ENCODE measurements around the gene CAMTA2.

CAMTA2 gene

DNA sequence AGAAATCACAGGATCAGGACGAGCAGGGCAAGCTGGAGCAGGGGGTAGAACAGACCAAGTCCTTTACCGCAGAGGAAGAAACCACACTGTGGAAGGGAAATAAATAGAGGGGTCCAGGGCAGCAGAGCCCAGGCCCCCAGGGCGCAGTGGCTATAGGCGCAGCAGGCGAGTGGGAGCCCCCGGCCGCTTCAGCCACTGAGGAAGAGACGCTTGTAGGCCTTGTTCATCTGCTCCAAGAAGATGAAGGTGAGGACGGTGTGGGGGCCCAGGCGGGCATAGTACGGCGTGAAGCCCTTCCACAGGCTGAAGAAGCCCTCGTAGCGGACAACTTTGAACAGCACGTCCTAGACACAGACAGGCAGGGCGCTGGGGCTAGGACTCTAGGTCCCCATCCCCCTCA, 49.9 kb downstream of the CAMTA2 start:
- no peak for DNase-seq (ENCODE audit: extremely low spot score)
- CTCF ChIA-PET = no interaction called here
- TF ChIP-seq FOXM1 (IDR thresholded peaks at IDR 0.05; ENCODE audit: borderline replicate concordance) (no peak), FOXA1 (IDR thresholded peaks at IDR 0.05) (no peak), HDGF (IDR thresholded peaks at IDR 0.05; ENCODE audit: borderline replicate concordance) (no peak), CTBP1 (IDR thresholded peaks at IDR 0.05; ENCODE audit: borderline replicate concordance) (no peak), ELF4 (IDR thresholded peaks at IDR 0.05) (no peak), BHLHE40 (IDR thresholded peaks at IDR 0.05; ENCODE audit: borderline replicate concordance) (no peak), L3MBTL2 (conservative IDR thresholded peaks at IDR 0.05) (no peak), LEF1 (IDR thresholded peaks at IDR 0.05; ENCODE audit: borderline replicate concordance) (no peak), ZNF384 (IDR thresholded peaks at IDR 0.05) (no peak), SP1 (IDR thresholded peaks at IDR 0.05) (no peak), NFRKB (IDR thresholded peaks at IDR 0.05) (no peak)
- POLR2A ChIA-PET = interaction anchor here (1.5 to 3.5 kb wide), 2 partner anchors 28 to 29 kb away, joined by 5 to 38 read pairs; no protein-coding TSS in a partner anchor

DNA sequence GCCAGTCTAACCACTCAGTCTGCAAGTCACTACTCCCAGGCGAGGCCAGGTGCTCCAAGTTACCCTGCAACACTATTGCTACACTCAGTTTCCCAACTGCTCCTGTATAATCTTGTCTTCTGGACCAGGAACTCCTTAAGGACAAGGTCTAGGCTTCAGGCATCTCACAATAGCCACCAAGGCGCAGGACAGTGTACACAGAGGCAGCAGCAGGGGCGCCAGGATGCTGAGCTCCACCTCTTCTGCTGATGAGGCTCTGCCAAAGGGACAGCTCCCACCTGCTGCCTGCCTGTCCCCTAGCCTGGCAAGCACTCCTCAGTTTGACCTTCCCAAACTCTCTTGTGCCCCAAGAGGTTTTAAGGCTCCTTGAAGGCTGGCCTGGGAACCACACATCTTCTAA, 51.0 kb downstream of the CAMTA2 start:
- TF ChIP-seq FOXK2 (IDR thresholded peaks at IDR 0.05) = no peak
- no peak for TF ChIP-seq CTBP1 (IDR thresholded peaks at IDR 0.05; ENCODE audit: borderline replicate concordance)
- no peak for TF ChIP-seq SP1 (IDR thresholded peaks at IDR 0.05)
- TF ChIP-seq ELF4 (IDR thresholded peaks at IDR 0.05) = no peak
- ChIA-PET POLR2A (interaction anchor here (1.1 to 1.5 kb wide), 3 partner anchors 12 to 27 kb away, joined by 3 to 6 read pairs (median 5); partner anchors contain the start of gene PFN1), CTCF (no interaction called here)
- no peak for DNase-seq (ENCODE audit: extremely low spot score)

DNA sequence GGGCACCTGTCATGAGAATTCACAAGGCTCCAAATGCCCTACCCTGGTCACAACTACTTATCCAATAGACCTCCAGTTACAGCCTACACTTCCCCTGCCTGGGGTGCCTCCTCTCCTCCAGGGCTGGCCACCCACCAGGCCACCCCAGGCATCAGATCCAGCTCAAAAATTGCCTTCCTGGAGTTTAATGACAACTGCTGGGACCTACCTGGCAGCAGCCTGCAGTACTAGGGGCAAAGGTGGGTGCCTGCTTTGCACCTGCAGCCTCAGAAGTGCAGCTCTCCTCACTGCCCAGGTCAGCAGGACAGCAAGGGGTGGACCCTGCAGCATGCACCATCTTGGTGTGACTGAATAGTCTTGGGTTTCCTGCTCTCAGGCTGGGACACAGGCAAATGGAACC, 51.8 kb downstream of the CAMTA2 start:
- TF ChIP-seq ARNT (IDR thresholded peaks at IDR 0.05) (no peak), HDGF (IDR thresholded peaks at IDR 0.05; ENCODE audit: borderline replicate concordance) (no peak), FOXK2 (IDR thresholded peaks at IDR 0.05) (no peak), FOXM1 (IDR thresholded peaks at IDR 0.05; ENCODE audit: borderline replicate concordance) (no peak), LEF1 (IDR thresholded peaks at IDR 0.05; ENCODE audit: borderline replicate concordance) (no peak), FOXA1 (IDR thresholded peaks at IDR 0.05) (no peak), SUZ12 (IDR thresholded peaks at IDR 0.05) (no peak), L3MBTL2 (conservative IDR thresholded peaks at IDR 0.05) (no peak), TARDBP (IDR thresholded peaks at IDR 0.05) (no peak), CTBP1 (IDR thresholded peaks at IDR 0.05; ENCODE audit: borderline replicate concordance) (no peak), ELF4 (IDR thresholded peaks at IDR 0.05) (no peak), ZNF384 (IDR thresholded peaks at IDR 0.05) (no peak), BHLHE40 (IDR thresholded peaks at IDR 0.05; ENCODE audit: borderline replicate concordance) (no peak), SP1 (IDR thresholded peaks at IDR 0.05) (no peak), NFRKB (IDR thresholded peaks at IDR 0.05) (no peak)
- TF ChIP-seq, protein P1, sequence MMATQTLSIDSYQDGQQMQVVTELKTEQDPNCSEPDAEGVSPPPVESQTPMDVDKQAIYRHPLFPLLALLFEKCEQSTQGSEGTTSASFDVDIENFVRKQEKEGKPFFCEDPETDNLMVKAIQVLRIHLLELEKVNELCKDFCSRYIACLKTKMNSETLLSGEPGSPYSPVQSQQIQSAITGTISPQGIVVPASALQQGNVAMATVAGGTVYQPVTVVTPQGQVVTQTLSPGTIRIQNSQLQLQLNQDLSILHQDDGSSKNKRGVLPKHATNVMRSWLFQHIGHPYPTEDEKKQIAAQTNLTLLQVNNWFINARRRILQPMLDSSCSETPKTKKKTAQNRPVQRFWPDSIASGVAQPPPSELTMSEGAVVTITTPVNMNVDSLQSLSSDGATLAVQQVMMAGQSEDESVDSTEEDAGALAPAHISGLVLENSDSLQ (IDR thresholded peaks at IDR 0.05) = no peak
- ChIA-PET POLR2A (interaction anchor here (1.4 kb wide), 1 partner anchor 13 kb away, joined by 6 read pairs; no protein-coding TSS in a partner anchor), CTCF (no interaction called here)
- DNase-seq (ENCODE audit: extremely low spot score) = no peak

DNA sequence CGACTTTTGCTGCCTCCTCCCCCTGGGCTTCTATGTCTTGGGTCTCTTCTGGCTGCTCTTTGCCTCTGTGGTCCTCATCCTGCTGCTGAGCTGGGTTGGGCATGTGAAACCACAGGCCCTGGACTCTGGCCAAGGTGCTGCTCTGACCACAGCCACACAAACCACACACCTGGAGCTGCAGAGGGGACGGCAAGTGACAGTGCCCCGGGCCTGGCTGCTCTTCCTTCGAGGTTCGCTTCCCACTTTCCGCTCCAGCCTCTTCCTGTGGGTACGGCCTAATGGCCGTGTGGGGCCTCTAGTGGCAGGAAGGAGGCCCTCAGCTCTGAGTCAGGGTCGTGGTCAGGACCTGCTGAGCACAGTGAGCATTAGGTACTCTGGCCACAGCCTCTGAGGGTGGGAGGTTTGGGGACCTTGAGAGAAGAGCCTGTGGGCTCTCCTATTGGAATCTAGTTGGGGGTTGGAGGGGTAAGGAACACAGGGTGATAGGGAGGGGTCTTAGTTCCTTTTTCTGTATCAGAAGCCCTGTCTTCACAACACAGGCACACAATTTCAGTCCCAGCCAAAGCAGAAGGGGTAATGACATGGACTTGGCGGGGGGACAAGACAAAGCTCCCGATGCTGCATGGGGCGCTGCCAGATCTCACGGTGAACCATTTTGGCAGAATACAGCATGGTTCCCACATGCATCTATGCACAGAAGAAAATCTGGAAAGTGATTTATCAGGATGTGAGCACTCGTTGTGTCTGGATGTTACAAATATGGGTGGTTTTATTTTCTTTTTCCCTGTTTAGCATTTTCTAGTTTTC, 53.1 kb downstream of the CAMTA2 start:
- DNase-seq (ENCODE audit: extremely low spot score) = no peak
- no peak for TF ChIP-seq TARDBP (IDR thresholded peaks at IDR 0.05)
- no peak for TF ChIP-seq SP1 (IDR thresholded peaks at IDR 0.05)
- TF ChIP-seq CTBP1 (IDR thresholded peaks at IDR 0.05; ENCODE audit: borderline replicate concordance) = no peak
- no peak for TF ChIP-seq FOXM1 (IDR thresholded peaks at IDR 0.05; ENCODE audit: borderline replicate concordance)
- TF ChIP-seq, protein P1 (IDR thresholded peaks at IDR 0.05) = no peak
- TF ChIP-seq FOXK2 (IDR thresholded peaks at IDR 0.05) = no peak
- TF ChIP-seq ARNT (IDR thresholded peaks at IDR 0.05) = no peak
- no peak for TF ChIP-seq ELF4 (IDR thresholded peaks at IDR 0.05)
- TF ChIP-seq L3MBTL2 (conservative IDR thresholded peaks at IDR 0.05) = no peak
- TF ChIP-seq HDGF (IDR thresholded peaks at IDR 0.05; ENCODE audit: borderline replicate concordance) = no peak
- no peak for TF ChIP-seq NFRKB (IDR thresholded peaks at IDR 0.05)
- TF ChIP-seq BHLHE40 (IDR thresholded peaks at IDR 0.05; ENCODE audit: borderline replicate concordance) = no peak
- no peak for TF ChIP-seq SUZ12 (IDR thresholded peaks at IDR 0.05)
- no peak for TF ChIP-seq ZNF384 (IDR thresholded peaks at IDR 0.05)
- no peak for TF ChIP-seq LEF1 (IDR thresholded peaks at IDR 0.05; ENCODE audit: borderline replicate concordance)
- TF ChIP-seq FOXA1 (IDR thresholded peaks at IDR 0.05) = no peak
- ChIA-PET CTCF (interaction anchor here (0.6 kb wide), 1 partner anchor 1158 kb away, joined by 3 read pairs; no protein-coding TSS in a partner anchor), POLR2A (interaction anchor here (1.0 to 1.7 kb wide), 3 partner anchors 13 to 33 kb away, joined by 3 to 4 read pairs (median 3); partner anchors contain the start of gene SPAG7)

DNA sequence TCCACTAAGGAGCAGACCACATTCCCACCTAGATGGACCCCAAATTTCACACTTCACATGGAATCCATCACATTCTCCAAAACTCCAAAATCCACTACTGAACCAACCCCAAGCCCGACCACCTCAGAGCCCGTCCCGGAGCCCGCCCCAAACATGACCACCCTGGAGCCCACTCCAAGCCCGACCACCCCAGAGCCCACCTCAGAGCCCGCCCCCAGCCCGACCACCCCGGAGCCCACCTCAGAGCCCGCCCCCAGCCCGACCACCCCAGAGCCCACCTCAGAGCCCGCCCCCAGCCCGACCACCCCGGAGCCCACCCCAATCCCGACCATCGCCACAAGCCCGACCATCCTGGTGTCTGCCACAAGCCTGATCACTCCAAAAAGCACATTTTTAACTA, 53.8 kb downstream of the CAMTA2 start:
- TF ChIP-seq LEF1 (IDR thresholded peaks at IDR 0.05; ENCODE audit: borderline replicate concordance) (no peak), BHLHE40 (IDR thresholded peaks at IDR 0.05; ENCODE audit: borderline replicate concordance) (no peak), FOXA1 (IDR thresholded peaks at IDR 0.05) (no peak), L3MBTL2 (conservative IDR thresholded peaks at IDR 0.05) (no peak), ZNF384 (IDR thresholded peaks at IDR 0.05) (no peak), TARDBP (IDR thresholded peaks at IDR 0.05) (no peak), FOXM1 (IDR thresholded peaks at IDR 0.05; ENCODE audit: borderline replicate concordance) (no peak), ELF4 (IDR thresholded peaks at IDR 0.05) (no peak), SP1 (IDR thresholded peaks at IDR 0.05) (no peak), NFRKB (IDR thresholded peaks at IDR 0.05) (no peak), FOXK2 (IDR thresholded peaks at IDR 0.05) (no peak), ARNT (IDR thresholded peaks at IDR 0.05) (no peak), CTBP1 (IDR thresholded peaks at IDR 0.05; ENCODE audit: borderline replicate concordance) (no peak), HDGF (IDR thresholded peaks at IDR 0.05; ENCODE audit: borderline replicate concordance) (no peak)
- TF ChIP-seq, protein P1 (IDR thresholded peaks at IDR 0.05) = no peak
- CTCF ChIA-PET = interaction anchor here (0.6 kb wide), 1 partner anchor 1157 kb away, joined by 3 read pairs; no protein-coding TSS in a partner anchor
- POLR2A ChIA-PET = interaction anchor here (1.0 to 1.7 kb wide), 3 partner anchors 14 to 34 kb away, joined by 3 to 4 read pairs (median 3); partner anchors contain the start of gene SPAG7
- DNase-seq (ENCODE audit: extremely low spot score) = no peak

All from HEK293T (cell line).